ENCODE data around the gene ATP6V0D1.

Gene ATP6V0D1

DNA sequence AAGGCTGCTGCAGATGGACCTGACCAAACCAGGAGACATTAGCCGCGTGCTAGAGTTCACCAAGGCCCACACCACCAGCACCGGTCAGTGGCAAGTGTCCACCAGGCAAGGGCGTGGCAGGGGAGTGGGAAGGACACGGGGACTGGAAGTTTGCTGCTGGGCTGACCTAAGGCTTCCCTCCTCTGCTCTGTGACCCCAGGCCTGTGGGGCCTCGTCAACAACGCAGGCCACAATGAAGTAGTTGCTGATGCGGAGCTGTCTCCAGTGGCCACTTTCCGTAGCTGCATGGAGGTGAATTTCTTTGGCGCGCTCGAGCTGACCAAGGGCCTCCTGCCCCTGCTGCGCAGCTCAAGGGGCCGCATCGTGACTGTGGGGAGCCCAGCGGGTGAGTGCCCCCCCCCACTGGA, 45.2 kb downstream of the ATP6V0D1 start:
- no peak overlapping the region for H3K27ac ChIP-seq
- TF ChIP-seq, protein P1, sequence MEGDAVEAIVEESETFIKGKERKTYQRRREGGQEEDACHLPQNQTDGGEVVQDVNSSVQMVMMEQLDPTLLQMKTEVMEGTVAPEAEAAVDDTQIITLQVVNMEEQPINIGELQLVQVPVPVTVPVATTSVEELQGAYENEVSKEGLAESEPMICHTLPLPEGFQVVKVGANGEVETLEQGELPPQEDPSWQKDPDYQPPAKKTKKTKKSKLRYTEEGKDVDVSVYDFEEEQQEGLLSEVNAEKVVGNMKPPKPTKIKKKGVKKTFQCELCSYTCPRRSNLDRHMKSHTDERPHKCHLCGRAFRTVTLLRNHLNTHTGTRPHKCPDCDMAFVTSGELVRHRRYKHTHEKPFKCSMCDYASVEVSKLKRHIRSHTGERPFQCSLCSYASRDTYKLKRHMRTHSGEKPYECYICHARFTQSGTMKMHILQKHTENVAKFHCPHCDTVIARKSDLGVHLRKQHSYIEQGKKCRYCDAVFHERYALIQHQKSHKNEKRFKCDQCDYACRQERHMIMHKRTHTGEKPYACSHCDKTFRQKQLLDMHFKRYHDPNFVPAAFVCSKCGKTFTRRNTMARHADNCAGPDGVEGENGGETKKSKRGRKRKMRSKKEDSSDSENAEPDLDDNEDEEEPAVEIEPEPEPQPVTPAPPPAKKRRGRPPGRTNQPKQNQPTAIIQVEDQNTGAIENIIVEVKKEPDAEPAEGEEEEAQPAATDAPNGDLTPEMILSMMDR (conservative IDR thresholded peaks at IDR 0.05) = no peak
- no peak for TF ChIP-seq ZFX (IDR thresholded peaks at IDR 0.05)

- TF ChIP-seq, protein P1 (conservative IDR thresholded peaks at IDR 0.05) = no peak
- TF ChIP-seq ZFX (IDR thresholded peaks at IDR 0.05) = no peak
- peak overlapping the region; percentile 94; the same call in 1 of the 2 replicates for H3K27ac ChIP-seq
Observed at GRCh38 chr16:67433131-67433719, 47.7 kb downstream of the ATP6V0D1 start.

GRCh38 chr16:67432506-67432890, 48.5 kb downstream of the ATP6V0D1 start:
- no peak for TF ChIP-seq ZFX (IDR thresholded peaks at IDR 0.05)
- TF ChIP-seq, protein P1 (conservative IDR thresholded peaks at IDR 0.05) = no peak
- peak overlapping the region; percentile 94 for H3K27ac ChIP-seq

GRCh38 chr16:67431775-67432505, 49.0 kb downstream of the ATP6V0D1 start:
- TF ChIP-seq, protein P1 (conservative IDR thresholded peaks at IDR 0.05) = no peak
- no peak for TF ChIP-seq ZFX (IDR thresholded peaks at IDR 0.05)
- peak overlapping the region; percentile 94 for H3K27ac ChIP-seq

GRCh38 chr16:67430977-67431774, 49.8 kb downstream of the ATP6V0D1 start, which contains the start of gene HSD11B2:
Gene HSD11B2, plus strand, starts transcription at chr16:67431121. Its CDS starts 128 bp downstream, at chr16:67431249.
- peak within 1 kb of the TSS; percentile 94 for H3K27ac ChIP-seq

DNA sequence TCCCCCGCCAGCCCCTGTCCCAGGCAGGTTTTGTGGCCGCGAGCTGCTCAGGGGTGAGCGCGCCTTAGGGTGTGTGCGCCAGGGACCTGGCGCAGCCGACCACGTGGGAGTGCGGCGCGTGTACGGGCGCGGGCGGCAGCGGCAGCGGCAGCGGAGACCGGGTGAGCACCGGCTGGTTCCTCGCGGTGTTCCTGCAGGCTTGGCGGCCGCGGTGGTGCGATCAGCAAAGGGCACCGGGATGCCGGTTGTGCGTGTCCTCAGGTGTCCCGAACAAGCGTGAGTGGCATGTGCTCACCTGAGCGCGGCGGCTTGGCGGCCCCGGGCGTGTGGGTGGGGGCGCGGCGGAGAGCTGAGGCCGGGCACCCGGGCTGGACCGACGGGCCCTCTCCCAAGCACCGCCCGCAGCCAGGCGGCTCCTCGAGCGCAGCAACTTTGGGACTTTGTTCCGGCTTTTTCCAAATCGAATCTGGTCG, 50.4 kb downstream of the ATP6V0D1 start:
- H3K27ac ChIP-seq = peak overlapping the region; percentile 94
- TF ChIP-seq ZFX (IDR thresholded peaks at IDR 0.05) = no peak
- TF ChIP-seq, protein P1 (conservative IDR thresholded peaks at IDR 0.05) = no peak

More at GRCh38 chr16:67430977-67431774, 49.8 kb downstream of the ATP6V0D1 start, which contains the start of gene HSD11B2:
- no peak for TF ChIP-seq ZFX (IDR thresholded peaks at IDR 0.05)
- TF ChIP-seq, protein P1 (conservative IDR thresholded peaks at IDR 0.05) = no peak; the same call in 1 of the 2 replicates
